Subcutaneous abdominal adipose tissue (tissue), 5 donors: ENCODE results near the gene CHRNB4.

ENCODE experiments used
- H3K27ac ChIP-seq: one replicate; pipeline ENCODE4 v1.7.0; 2013; ENCODE audit warnings: low read depth, mild to moderate bottlenecking, inconsistent platforms, low read length, moderate library complexity
- H3K27me3 ChIP-seq, 5 donors: one replicate each; pipeline ENCODE4 v1.7.0; 2013; ENCODE audit warnings: low read length in 5 of 5, inconsistent platforms in 1 of 5; ENCODE audit not compliant: control insufficient read depth in 5 of 5, insufficient read depth in 4 of 5
- H3K36me3 ChIP-seq, 5 donors: one replicate each; pipeline ENCODE4 v1.7.0; 2013; ENCODE audit warnings: low read length in 5 of 5; ENCODE audit not compliant: control insufficient read depth in 5 of 5, insufficient read depth in 5 of 5
- H3K4me1 ChIP-seq, 5 donors: one replicate each; pipeline ENCODE4 v1.7.0; 2013; ENCODE audit warnings: low read length in 5 of 5, mild to moderate bottlenecking in 3 of 5, moderate library complexity in 1 of 5; ENCODE audit not compliant: control insufficient read depth in 5 of 5, insufficient read depth in 5 of 5
- H3K4me3 ChIP-seq, 5 donors: one replicate each; pipeline ENCODE4 v1.7.0; 2013; ENCODE audit warnings: low read length in 5 of 5, low read depth in 1 of 5
- H3K9ac ChIP-seq, 5 donors: one replicate each; pipeline ENCODE4 v1.7.0; 2013; ENCODE audit warnings: low read length in 5 of 5, mild to moderate bottlenecking in 4 of 5, moderate library complexity in 3 of 5
- H3K9me3 ChIP-seq, 5 donors: one replicate each; pipeline ENCODE4 v1.7.0; 2013; ENCODE audit warnings: low read length in 5 of 5; ENCODE audit not compliant: control insufficient read depth in 5 of 5
- donor health status: healthy.
- donor health status: healthy.
- donor health status: healthy.
- donor health status: healthy.
- donor health status: healthy.

CHRNB4 gene

DNA sequence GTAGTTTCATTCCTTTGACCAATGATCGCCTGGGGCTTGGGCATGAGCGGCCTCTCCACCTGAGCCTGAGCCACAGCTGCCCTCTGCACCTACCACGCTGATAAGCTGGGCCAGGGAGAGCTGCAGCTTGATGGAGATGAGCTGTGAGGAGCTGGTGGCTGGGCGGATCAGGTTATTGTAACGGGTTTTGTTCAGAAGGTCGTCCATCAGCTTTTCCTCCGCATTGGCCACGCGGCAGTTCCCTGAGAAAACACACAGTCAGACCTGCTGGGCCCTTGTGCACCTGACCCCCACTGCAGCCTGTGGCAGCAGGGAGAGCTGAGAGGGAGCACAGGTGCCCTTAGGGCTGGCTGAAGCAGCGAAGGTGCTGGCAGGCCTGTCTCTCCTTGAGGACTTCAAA lies 5.7 kb downstream of the CHRNB4 start:
- Histone ChIP-seq H3K4me1 (peaks cover 0 to under 1% (median under 1%) of the 10 kb centered on the region in 5 donors), H3K27me3 (peaks cover 5 to 12% (median 11%) of the 10 kb centered on the region in 5 donors), H3K4me3 (no peak overlapping the region), H3K9me3 (peaks cover 10 to 18% (median 13%) of the 10 kb centered on the region in 5 donors), H3K27ac (no peak overlapping the region), H3K36me3 (no peaks in the 10 kb centered on the region), H3K9ac (no peak overlapping the region)

DNA sequence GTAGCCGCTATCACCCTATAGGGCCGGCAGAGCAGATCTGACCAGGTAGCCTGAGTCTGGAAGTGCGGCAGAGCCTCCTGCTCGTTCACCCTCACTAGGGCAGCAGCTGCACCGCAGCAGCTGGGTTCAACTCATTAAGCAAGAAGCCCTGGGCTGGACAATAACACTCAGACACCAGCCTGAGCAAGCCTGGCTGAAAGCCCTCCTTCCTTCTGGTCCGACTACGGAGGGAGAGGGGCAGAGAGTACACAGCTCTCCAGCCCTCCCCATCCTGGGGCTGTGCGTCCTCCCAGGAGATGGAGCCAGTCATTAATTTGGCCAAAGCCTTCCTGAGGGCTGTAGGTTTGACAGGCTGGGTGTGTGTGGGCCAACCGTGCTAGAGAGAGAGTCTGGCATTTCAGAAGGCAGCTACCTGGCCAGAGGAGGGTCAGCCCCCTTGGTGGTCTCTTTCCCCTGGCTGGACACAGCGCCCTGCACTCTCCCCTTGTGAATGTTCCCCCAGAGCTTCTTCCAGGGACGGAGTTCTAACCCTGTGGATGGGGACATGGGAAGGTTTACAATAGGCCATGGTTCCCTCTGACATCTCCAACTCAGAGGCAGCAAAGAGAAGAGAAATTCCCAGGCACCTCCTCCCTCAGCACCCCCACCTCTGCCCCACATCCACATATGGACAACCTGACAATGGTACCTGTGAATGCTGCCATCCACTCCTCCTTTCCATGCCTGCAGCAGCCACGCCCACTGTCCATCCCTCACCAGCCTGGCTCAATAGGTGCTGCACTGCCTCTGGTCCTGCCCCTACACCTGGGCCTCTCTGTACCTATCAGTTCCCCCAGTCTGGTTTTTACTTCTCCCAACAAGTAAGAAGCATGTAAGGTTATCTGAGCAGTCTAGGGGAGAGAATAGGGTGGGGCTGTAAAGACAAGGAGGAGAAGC lies 6.5 kb downstream of the CHRNB4 start:
- H3K27me3 ChIP-seq = peaks cover 4 to 5% (median 5%) of the 10 kb centered on the region in 5 donors
- H3K27ac ChIP-seq = no peak overlapping the region
- no peak overlapping the region for H3K4me3 ChIP-seq
- no peaks in the 10 kb centered on the region for H3K4me1 ChIP-seq
- no peak overlapping the region for H3K9ac ChIP-seq
- peaks cover 10 to 18% (median 13%) of the 10 kb centered on the region in 5 donors for H3K9me3 ChIP-seq
- H3K36me3 ChIP-seq = no peaks in the 10 kb centered on the region

DNA sequence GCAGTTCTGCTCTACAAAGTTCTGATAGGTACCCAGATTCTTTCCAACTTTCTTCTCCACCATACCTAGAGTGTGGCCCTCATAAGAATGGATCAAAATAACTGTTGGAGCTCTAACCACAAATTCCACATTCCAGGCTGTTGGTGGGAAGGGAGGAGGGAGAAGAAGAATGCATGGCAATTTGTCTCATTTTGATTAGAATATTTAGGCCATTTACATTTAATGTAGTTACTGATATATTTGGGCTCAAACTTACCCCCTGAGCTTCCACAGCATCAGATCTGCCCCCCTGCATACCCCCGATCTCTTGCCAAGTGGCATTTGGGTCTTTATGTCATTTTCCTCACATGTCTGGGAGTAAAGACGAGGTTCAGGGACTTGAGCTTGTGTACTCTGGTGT lies 7.7 kb downstream of the CHRNB4 start:
- H3K36me3 ChIP-seq = no peaks in the 10 kb centered on the region
- H3K9me3 ChIP-seq = peaks cover 10 to 18% (median 13%) of the 10 kb centered on the region in 5 donors
- no peak overlapping the region for H3K27ac ChIP-seq
- H3K27me3 ChIP-seq = peaks cover 7 to 16% (median 11%) of the 10 kb centered on the region in 5 donors
- H3K9ac ChIP-seq = no peak overlapping the region
- H3K4me3 ChIP-seq = no peak overlapping the region
- no peaks in the 10 kb centered on the region for H3K4me1 ChIP-seq

DNA sequence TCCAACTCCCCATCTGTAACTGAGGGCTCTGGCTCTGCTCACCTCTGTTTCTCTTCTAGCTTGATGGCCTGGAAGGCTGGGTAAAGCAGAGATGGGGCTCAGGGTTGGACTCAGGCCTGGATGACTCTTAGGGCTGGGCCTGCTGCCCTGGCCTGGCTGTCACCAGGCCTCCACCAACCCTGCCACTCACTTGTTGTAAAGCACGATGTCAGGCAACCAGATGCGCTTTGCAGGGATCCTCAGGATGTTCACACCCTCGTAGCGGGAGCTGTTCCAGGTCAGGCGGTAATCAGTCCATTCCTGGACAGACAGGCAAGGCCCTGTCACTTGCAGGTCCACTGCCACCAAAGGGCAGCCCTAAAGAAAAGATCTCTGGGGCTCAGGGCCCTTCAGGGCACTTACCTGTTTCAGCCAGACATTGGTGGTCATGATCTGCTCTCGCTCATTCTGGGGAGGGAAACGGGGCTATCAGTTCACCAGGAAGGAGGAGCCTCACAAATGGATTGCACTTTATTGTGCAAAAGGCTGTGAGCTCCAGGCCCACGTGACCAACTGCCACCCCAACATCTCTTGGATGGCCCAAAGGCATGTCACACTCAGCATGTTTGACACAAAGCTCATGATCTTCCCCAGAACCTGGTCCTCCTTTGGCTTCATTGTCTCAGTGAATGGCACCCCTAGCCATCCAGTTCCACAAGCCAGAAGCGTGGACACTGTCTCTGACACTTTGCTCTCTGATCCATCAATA lies 9.9 kb downstream of the CHRNB4 start:
- Histone ChIP-seq H3K27me3 (peaks cover 7 to 26% (median 21%) of the 10 kb centered on the region in 5 donors), H3K4me3 (no peak overlapping the region), H3K4me1 (no peaks in the 10 kb centered on the region), H3K27ac (no peak overlapping the region), H3K9me3 (peaks cover 10 to 18% (median 13%) of the 10 kb centered on the region in 5 donors), H3K36me3 (no peaks in the 10 kb centered on the region), H3K9ac (no peak overlapping the region)

DNA sequence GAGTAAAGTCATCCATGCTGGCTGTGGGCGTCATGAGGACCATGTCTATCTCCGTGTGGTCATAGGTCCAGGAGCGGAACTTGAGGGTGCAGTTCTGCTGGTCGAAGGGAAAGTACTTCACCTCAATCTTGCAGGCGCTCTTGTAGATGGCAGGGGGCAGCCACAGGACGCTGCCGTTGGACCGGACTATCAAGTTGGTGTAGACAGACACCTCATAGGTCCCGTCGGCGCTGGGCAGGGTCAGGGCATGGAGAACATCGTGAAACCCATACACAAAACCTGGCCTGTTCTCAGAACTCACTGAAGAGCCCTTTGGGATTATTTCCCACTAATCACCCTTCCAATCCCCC lies 11.3 kb downstream of the CHRNB4 start:
- Histone ChIP-seq H3K27me3 (peaks cover 7 to 32% (median 21%) of the 10 kb centered on the region in 5 donors), H3K4me1 (no peaks in the 10 kb centered on the region), H3K9me3 (peaks cover 10 to 18% (median 13%) of the 10 kb centered on the region in 5 donors), H3K27ac (no peak overlapping the region), H3K4me3 (no peak overlapping the region), H3K36me3 (no peaks in the 10 kb centered on the region), H3K9ac (no peak overlapping the region)

DNA sequence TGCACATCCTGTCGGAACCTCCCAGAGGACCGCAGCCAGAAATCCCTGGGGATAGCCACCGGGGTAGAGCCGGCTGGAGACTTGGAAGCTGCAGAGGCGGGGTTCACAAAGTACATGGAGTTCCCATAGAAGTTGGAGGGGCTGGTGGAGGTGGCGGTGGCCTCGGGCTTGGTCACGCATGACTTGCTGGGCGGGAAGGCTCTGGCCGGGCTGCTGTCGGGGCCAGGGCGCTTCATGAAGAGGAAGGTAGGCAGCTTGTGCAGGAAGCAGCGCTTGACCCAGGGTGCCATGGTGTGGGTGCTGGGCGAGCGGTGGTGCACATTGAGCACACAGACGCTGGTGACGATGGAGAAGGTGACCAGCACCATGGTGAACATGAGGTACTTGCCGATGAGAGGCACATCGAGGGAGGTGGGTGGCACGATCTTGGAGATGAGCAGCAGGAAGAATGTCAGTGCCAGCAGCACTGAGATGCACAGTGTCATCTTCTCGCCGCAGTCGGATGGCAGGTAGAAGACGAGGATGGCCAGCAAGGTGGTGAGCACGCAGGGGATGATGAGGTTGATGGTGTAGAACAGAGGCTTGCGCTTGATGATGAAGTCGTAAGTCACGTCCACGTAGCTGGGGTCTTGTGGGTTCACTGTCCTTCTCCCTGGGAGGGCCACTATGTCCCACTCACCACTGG lies 11.8 kb downstream of the CHRNB4 start:
- Histone ChIP-seq H3K36me3 (no peaks in the 10 kb centered on the region), H3K27me3 (peaks cover 7 to 33% (median 21%) of the 10 kb centered on the region in 5 donors), H3K27ac (no peak overlapping the region), H3K4me1 (no peaks in the 10 kb centered on the region), H3K4me3 (no peak overlapping the region), H3K9ac (no peak overlapping the region), H3K9me3 (peaks cover 10 to 15% (median 13%) of the 10 kb centered on the region in 5 donors)

DNA sequence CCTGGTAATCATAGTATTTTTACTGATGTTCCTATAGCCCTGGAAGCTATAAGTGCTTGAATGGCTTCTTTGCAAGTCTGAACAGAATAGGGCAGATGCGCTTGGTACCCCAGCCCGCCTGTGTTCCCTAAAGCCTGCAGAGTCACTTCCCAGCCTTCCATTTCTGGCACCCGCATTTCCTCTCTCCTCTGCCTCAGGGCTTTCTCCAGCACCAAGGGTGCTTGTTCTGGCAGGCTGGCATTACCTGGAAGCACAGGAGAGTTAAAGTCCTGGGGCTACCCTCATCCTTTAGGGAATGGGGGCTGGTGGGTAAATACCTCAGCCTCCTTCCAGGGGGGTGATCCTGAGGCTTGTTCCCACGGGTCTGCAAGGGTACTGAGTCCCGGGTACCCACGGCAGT lies 12.8 kb downstream of the CHRNB4 start:
- peaks cover 5 to 8% (median 6%) of the 10 kb centered on the region in 5 donors for H3K9me3 ChIP-seq

DNA sequence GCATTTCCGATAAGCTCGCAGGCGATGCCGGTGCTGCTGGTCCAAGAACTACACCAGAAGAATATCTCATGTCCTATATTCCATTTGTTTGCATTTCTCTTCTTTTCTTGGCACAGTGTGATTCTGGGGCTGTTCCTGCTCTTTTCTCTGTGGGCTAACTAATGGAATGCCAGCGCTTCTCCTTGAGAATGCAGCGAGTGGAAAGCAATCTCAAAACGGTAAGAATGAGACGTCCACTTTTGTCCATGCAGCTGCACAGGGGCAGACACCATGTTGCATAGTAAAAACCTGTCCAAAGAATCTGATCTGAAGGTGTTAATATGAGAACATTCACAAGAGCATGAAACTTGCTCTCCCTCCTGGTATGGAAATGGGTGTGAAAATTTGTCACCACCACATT lies 13.7 kb downstream of the CHRNB4 start:
- Histone ChIP-seq H3K36me3 (no peaks in the 10 kb centered on the region), H3K4me1 (no peaks in the 10 kb centered on the region), H3K27me3 (peaks cover 8 to 38% (median 23%) of the 10 kb centered on the region in 5 donors)

More for the DNA sequence above, 12.8 kb downstream of the CHRNB4 start:
- Histone ChIP-seq H3K4me3 (no peak overlapping the region), H3K27me3 (peaks cover 7 to 38% (median 23%) of the 10 kb centered on the region in 5 donors), H3K4me1 (no peaks in the 10 kb centered on the region), H3K36me3 (no peaks in the 10 kb centered on the region), H3K9ac (no peak overlapping the region), H3K27ac (no peak overlapping the region)

DNA sequence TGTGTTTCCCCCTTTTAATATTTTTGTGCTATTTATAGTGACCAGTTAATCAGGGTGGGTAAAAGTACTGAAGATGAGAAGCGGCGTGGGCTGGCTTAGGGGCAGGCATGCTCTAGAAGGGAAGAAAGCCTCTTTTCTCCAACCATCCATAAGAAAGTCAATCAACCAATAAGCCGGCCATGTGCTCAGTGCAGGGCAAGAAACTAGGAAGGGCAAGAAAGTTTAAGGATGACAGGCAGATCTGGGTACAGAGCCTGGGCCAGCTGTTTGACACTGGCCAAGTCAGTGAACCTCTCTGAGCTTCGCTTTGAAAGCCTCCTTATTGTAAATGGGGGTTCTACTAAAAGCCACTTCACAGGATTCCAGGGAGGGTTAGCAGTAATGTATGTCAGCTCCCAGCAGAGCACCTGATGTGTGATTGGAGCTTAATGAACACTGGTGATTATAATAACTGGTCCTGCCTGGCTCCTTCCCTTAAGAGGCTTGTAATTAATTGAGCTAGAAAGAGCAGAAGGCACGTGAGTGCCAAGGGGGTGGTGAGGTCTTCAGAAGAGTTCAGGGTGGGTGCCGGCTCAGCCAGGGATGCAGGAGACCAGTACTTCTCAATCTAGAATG lies 14.5 kb downstream of the CHRNB4 start:
- Histone ChIP-seq H3K4me3 (no peak overlapping the region), H3K9me3 (no peaks in the 10 kb centered on the region), H3K27ac (no peak overlapping the region), H3K36me3 (no peaks in the 10 kb centered on the region), H3K27me3 (peaks cover 13 to 44% (median 30%) of the 10 kb centered on the region in 5 donors), H3K4me1 (no peaks in the 10 kb centered on the region), H3K9ac (no peak overlapping the region)

More for the DNA sequence above, 13.7 kb downstream of the CHRNB4 start:
- no peak overlapping the region for H3K9ac ChIP-seq
- H3K9me3 ChIP-seq = no peaks in the 10 kb centered on the region
- H3K4me3 ChIP-seq = no peak overlapping the region
- no peak overlapping the region for H3K27ac ChIP-seq
